NCI-H82 (cell line): ENCODE measurements around the gene KLF5.
A peak's percentile ranks its signal among the peaks of the same experiment; 100 is the strongest.

Experiments
- DNase-seq: peaks from one replicate; lab custom pipeline; 2025; lab: John Stamatoyannopoulos, UW

The KLF5 gene

DNA sequence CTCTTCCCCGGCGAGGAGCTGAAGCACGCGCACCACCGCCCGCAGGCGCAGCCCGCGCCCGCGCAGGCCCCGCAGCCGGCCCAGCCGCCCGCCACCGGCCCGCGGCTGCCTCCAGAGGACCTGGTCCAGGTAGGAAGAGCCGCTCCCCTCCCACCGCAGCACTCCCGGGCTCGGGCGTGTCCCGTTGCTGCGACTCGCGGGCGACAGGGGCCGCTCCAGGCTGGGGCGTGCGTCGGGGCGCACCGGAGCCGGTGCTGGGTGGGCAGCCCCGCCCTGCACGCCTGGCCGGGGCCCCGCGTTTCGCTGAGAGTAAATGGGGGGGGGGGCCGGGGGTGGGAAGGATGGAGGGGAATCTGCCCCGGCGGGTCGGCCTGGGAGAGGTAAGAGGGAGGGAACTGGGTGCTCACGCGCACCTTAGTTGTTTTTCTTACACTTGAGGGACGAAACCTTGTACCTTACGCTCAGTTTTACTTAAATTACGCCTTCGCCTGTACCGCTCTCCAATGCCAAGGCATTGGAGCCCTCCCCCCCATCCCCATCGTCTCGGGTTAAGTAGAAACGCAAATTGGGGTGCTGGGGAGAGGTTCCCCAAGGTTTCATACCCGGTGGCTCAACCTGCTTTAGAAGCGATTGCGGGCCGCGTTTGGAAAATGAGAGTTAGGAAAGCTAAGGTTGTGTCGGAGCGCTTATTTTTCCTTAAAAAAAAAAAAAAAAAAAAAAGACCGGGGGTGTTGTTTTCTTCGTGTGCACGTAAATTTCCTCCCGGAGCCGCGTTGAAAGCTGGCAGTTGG, 850 bp downstream of the KLF5 start:
- peak; percentile 78 for DNase-seq

DNA sequence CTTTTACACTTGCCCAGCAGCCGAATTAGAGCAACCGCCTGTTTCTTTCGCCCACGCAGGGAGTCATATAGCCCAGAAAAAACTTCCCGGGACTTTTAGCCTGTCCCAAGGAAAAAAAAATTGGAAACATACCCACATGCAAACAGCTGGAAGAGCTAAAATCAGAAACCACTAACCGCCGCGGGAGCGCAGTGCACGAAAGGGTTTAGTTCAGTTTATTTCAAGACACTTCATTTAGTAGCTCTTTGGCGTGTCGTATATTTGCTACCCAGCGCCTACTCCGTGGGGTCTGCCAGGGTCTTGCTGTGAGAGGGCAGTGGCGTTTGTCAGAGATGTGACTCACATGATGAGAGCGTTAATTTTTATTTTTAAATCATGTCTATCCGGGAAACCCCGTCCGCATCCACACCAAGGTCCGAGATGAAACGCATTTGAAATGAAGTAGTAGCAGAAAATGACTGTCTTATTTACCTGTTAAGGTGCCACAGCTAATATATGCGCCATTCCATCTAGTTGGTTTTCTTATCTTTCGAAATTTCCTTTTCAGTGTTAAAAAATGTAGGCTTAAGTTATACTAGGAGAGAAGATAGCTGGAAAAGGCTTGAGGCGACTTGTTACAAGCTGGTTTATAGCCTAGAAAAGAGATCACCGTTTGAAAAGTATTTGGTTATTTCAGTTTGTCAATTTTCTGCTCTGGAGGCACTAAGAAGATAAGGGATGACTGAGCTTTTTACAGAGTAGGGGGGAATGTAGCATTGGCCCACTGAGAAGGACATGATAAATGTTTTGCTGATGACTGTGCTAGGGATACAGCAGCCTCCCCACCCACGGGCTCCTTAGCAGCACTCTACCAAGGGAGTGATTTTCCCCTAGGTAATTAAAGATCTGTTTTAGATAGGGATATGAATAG, 1.7 kb downstream of the KLF5 start:
- peak; percentile 20 for DNase-seq

DNA sequence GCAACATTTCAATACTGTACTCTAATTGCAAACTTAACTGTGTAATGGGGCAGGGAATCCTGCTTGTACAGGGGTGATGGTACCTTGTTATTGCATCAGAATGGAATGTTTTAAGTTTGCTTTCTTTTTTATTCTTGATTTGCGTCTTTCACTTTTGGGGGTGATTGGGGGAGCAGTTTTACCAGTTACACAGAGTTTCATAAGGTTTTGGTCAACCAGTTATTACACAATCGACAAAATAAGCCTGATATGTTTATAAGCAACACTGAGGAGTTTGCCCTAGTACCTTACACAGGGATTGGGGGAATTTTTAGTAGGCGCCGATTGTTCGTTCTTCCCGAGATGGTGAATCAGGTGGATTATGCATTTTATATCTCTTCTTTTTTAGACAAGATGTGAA, 2.7 kb downstream of the KLF5 start:
- no peak for DNase-seq

DNA sequence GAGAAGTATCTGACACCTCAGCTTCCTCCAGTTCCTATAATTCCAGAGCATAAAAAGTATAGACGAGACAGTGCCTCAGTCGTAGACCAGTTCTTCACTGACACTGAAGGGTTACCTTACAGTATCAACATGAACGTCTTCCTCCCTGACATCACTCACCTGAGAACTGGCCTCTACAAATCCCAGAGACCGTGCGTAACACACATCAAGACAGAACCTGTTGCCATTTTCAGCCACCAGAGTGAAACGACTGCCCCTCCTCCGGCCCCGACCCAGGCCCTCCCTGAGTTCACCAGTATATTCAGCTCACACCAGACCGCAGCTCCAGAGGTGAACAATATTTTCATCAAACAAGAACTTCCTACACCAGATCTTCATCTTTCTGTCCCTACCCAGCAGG, 3.1 kb downstream of the KLF5 start:
- no peak for DNase-seq

DNA sequence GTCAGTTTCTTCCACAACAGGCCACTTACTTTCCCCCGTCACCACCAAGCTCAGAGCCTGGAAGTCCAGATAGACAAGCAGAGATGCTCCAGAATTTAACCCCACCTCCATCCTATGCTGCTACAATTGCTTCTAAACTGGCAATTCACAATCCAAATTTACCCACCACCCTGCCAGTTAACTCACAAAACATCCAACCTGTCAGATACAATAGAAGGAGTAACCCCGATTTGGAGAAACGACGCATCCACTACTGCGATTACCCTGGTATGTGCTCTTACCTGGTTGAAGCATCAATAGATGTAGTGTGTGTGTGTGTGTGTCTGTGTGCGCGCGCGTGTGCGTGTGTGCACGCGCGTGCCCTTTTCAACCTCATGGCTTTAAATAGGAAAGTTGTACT, 3.7 kb downstream of the KLF5 start:
- DNase-seq, result no peak

DNA sequence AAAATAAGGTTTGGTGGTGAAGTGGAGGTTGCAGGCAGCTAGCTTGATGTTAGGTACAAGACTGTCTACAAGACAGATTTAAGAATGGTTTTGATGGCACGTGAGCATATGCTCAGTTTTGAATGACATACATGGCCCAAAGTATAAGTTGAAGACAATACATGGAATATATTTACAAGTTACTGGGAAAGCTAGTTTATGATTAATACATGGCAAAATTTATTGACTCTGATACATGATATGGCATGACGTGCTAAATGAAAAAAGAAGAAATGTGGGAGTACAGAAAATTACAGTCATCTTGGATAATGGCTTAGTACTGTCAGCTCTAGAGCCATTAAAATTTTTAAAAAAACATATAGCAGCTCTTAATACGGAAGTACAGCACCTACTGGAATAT, 4.4 kb downstream of the KLF5 start:
- DNase-seq, result no peak

DNA sequence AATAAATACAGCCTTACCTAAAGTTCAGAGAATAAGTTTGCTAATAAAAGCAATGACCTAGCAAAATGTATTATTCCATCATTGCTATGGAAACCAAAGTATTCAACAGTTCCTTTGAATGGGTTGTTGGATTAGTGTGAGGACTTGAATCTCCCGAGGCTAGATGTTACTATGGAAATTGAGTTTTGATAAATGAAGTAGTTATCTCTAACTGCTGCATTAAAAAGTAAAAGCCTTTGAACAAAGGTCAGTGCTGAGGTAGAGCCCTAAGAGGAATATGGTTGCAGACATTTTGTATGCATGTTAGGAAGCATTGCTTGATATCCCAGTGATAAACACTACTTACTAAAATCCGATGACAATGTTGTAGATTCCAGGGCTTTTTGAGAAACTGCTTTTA, 6.2 kb downstream of the KLF5 start:
- DNase-seq, result no peak

DNA sequence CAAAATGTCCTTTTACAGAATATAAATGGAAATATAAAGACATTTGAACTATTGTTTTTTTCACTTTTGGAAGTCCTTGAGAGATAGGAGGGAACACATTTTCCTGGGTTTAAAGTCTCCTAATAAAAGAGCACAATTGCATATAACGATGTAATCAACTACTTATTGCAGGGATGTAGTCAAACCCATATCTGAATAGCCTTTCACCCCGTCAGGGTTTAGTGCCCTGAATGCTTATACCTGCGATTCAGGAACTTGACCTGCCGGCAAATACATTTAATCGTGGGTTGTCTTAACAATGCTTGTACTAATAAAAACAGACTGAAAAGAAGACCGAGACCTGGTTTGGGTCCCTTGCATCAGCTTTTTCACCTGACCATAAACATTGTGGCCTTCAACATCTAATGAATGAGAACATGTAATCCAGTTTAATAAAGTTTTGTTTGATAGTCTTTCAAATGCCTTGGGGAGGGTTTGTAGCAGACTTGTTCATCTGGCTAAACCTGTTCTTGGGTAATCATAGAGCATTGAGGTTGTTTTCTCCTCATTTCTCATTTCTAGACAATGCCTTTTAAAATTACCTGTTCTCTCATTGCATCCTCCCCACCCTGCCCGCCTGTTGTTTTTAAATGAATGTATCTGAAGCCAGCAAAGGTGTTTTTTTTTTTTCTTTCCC, 7.0 kb downstream of the KLF5 start:
- DNase-seq, result no peak

DNA sequence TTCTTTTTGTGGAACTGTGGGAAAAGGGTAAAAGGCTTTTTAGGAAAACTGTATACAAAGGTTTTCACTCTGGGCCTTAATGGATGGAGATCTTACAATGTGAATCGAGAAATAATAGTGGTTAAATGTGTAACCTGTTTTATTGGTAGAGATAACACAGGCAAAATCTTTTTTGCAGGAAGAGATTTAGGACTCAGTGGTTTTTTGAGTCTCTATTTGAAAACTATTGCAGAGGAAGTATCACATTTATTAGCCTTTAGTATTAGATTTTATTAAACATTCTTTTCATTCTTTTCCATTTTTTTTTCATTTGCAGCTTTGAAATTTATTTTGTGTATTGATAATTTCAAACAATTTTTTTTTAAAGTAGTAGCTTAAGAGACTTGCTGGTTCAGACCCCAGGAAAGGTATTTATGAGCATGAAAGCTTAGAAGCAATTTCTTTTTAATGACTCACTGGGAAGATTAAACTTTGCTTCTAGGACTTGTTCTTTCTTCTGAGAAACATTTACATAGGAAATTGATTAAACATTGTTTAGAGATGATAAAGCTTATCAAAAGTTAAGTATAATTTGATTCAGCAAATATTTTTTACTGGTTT, 10.5 kb downstream of the KLF5 start:
- DNase-seq, result no peak

DNA sequence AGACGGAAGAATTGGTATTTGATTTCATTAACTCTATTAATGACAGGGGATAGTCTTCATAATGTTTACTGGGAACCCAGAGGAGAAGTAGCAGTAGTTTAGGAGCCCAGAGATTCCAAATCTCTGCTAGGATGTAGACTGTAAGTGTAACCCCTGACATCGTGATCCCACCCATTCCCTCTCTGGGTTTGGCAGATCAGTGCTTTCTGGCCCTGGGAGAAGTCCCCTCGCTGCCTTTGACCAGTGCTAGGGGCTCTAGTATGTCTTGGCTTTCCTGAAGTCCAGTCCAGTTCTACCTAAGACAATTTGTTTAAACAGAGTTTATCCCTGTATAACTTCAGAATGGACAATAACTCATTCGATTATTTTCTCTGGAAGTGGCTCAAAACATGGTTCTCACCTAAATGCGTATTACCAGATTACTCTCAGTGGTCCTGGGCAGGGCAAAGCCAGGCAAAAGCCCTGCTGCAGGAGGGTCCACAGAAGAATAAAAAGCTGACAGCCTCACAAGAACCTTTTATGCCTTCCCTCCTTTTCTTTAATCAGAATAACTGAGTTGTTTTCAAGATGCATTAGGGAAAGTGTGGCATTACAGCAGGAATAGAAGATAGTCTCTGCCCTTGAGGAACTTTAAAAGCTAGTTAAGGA, 11.8 kb downstream of the KLF5 start:
- DNase-seq, result no peak

DNA sequence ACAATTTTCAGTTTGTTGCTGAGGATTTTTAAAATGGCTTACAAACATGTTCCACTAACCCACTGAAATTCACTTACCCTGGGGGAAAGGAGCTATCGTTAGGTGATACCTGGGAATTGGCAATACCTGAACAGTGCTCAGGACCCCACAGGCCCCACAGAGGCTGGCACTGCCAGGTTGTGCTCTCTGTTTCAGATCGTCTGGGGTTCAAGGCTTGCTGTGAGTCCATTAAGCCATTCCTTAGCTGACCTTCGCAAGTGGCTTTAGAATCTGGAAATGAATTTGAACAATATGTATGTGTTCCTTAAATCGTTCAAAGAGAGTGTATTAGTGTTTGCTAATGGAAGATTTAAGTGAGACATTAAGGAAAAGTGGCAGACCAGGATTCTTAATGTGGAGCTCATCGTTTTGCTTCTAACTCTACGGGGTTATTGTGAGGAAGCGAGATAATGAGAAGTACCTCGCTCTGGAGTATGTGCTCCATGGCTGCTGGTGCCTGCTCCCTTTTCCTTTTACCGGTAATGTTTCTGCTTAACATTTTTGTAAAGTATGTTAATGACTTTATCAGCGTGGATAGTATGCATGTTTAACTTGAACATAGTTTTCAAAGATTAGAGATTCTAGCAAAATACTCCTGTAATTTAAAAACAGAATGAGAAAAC, 13.6 kb downstream of the KLF5 start:
- no peak for DNase-seq

DNA sequence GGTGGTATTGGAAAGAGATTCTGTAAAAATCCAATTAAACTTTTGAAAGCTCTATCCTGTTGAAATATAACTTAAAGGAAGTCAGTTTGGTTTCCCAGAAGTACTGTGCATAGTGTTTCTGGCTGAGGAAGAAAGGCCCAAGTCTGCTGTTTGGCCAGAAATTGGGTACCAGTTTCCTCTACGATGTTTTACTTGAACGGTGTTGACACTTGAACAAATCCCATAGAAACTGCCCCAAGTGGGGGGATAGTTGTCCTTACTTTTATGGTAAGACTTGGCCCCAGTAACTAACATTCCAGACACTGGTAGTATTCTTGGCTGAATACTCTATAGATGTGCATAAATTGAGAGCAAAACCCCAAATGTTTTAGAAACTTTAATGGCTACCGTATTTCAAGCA, 14.2 kb downstream of the KLF5 start:
- DNase-seq, result no peak

DNA sequence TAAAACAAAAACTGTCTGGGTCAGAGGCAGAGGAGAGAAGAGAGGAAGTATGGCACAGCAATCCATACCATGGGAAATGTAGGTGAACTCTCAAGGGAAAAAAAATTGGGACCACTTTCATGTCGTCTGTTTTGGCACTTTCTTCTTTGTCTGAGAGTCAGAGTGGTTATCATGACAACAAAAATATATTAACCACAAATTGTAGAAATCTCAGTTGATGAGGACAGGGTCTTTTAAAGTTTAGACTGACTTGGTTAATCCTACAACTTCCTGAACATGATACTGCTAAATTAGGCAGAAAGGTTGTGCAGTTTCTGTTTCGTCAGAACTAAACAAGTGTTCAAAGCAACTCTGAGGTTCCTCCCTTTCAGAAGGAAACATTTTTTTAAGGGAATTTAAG, 15.2 kb downstream of the KLF5 start:
- no peak for DNase-seq

DNA sequence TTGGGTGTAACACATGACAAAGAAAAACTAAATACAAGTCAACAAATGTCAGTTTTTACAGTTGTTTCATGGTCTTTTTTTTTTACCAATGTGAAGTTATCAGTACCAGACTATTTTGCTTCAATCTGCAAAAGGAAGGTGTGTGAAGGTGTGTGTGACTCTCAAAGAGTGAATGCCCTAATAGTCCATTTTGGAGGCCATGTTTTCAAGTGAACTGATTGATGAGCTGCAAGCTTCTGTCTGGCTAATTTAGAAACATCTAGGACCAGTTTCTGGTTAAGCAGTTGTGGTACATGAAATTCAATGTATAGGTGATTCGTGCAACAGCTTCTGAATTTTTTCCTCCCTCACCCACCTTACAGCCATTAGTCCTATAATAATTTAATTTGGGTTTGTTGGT, 16.1 kb downstream of the KLF5 start:
- DNase-seq, result no peak

DNA sequence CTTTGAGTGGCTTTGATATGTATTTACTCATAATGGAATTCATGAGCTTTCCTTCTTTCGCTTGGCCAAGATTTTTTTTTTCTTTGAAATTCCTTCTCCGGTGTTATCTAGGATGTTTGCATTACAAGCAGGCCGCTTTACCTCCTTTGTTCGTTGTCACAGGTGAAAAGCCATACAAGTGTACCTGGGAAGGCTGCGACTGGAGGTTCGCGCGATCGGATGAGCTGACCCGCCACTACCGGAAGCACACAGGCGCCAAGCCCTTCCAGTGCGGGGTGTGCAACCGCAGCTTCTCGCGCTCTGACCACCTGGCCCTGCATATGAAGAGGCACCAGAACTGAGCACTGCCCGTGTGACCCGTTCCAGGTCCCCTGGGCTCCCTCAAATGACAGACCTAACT, 16.7 kb downstream of the KLF5 start:
- no peak for DNase-seq

DNA sequence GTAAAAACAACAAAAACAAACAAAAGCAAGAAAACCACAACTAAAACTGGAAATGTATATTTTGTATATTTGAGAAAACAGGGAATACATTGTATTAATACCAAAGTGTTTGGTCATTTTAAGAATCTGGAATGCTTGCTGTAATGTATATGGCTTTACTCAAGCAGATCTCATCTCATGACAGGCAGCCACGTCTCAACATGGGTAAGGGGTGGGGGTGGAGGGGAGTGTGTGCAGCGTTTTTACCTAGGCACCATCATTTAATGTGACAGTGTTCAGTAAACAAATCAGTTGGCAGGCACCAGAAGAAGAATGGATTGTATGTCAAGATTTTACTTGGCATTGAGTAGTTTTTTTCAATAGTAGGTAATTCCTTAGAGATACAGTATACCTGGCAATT, 17.1 kb downstream of the KLF5 start:
- no peak for DNase-seq

DNA sequence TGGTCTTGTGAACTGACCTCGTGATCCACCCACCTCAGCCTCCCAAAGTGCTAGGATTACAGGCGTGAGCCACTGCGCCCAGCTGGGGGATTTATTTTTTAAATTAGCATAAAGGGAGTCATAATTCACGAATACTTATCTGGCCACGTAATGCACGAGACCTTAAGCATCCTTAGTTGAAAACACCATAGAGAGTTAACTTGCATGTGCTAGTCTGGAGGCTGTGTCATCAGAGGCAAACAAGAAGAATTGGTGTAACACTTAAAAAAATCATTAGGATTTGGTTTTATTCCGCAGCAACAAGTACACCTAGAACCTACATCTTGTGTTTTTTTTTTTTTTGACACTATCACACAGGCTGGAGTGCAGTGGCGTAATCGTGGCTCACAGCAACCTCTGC, 19.1 kb downstream of the KLF5 start:
- no peak for DNase-seq

DNA sequence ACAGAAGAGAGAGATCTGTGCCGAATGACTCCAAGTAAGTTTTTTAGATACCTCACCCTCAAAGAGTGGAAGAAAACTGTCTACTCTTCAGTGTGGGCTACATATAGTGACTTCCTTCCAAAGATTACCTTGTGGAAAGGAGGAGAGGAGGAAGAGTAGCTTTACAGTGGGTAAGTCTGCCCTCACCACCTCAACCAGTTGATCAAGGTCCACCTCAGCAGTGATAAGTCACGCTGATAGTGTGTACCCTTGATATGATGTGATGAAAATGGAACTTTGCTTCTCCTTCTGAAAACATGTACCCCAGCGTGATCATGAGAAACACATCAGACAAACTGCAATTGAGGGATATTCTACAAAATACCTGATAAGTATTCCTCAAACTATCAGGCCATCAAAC, 20.6 kb downstream of the KLF5 start:
- no peak for DNase-seq

DNA sequence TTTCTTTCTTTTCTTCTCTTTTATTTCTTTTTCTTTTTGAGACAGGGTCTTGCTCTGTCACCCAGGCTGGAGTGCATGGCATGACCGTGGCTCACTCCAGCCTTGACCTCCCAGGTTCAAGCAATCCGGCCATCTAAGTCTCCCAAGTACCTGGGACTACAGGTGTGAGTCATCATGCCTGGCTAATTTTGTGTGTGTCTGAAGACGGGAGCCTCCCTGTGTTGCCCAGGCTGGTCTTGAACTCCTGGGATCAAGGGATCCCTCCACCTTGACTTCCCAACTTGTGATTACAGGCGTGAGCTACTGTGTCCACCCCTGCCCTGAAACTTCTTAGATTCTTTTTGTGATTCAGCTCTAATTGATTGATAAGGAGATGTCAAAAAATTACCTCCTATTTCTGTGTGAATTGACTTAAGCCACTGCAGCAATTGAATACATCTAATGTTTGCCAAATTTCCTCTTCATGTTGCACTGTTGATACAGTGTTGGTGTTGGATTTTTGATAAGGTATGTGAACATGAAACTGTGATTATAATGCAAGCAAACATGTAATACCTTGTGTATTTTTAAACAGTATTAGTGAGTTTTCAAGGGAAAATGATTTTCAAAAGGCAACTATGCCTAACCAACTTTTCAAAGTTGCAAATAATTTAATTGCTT, 22.6 kb downstream of the KLF5 start:
- no peak for DNase-seq

DNA sequence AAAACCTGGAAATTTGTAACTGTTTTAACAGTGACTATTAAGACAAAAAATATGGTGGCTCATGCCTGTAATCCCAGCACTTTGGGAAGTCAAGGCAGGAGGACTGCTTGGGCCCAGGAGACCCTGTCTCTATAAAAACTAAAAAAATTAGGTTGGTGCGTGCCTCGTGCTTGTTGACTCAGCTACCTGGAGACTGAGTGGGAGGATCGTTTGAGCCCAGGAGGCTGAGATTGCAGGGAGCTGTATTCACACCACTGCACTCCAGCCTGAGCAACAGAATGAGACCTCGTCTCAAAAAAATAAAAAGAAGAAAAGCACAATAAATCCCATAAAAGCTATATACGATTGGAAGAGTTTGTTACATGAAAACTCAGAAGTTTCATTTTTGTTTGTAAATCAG, 23.7 kb downstream of the KLF5 start:
- no peak for DNase-seq

DNA sequence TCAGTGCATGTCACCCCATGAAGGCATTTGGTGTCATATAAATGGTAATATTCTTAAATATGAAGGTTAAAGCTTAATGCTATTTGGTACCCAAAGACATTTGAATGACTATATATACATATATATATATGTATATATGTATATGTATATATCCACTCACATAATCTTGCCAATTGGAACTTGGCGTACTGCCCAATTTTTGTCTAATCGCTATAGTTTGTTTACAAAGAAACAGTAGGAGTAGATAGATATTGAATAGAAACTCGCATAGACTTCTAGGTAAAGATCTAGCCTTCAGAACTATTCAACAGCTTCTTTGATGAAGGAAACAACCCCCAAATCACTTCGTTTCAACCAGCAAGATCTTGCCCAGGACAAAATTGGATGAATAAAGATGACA, 24.1 kb downstream of the KLF5 start:
- DNase-seq, result peak; percentile 7
